Kidney (tissue), 14 donors: ENCODE measurements around the gene PEX5L. TPM values are rescaled to one million over a fixed set of nuclear protein-coding genes. Genes with fewer than 3 reads are reported as not detected.

ENCODE experiments used
- DNase-seq, 5 donors: peaks; one replicate each; pipeline ENCODE4 v3.0.0-alpha.2; 2013 to 2020
- FAIRE-seq: peaks from 2 replicates; lab custom pipeline; 2012; peaks lifted over from hg19 to GRCh38; lab: Jason Lieb, UNC
- H3K27ac ChIP-seq, 2 donors: one replicate each; pipeline ENCODE4 v1.7.0; 2013; ENCODE audit warnings: low read depth in 2 of 2, low read length in 2 of 2, inconsistent platforms in 1 of 2
- H3K27me3 ChIP-seq: one replicate; pipeline ENCODE4 v1.7.1; 2013; ENCODE audit warnings: low read length, inconsistent platforms; ENCODE audit not compliant: control insufficient read depth, insufficient read depth
- H3K36me3 ChIP-seq, 3 donors: one replicate each; pipeline versions ENCODE4 v1.7.0 to v1.7.1; 2013; ENCODE audit warnings: low read length in 3 of 3, control low read depth in 1 of 3, inconsistent platforms in 1 of 3; ENCODE audit not compliant: insufficient read depth in 3 of 3, control insufficient read depth in 2 of 3
- H3K4me1 ChIP-seq, 3 donors: one replicate each; pipeline versions ENCODE4 v1.7.0 to v1.7.1; 2013; ENCODE audit warnings: low read length in 3 of 3, inconsistent platforms in 1 of 3, low read depth in 1 of 3; ENCODE audit not compliant: control insufficient read depth in 2 of 3, insufficient read depth in 2 of 3
- H3K4me3 ChIP-seq, 3 donors: one replicate each; pipeline versions ENCODE4 v1.7.0 to v1.8.1; 2013; ENCODE audit warnings: low read length in 3 of 3, control low read depth in 1 of 3, inconsistent platforms in 1 of 3
- H3K9ac ChIP-seq, 3 donors: one replicate each; pipeline versions ENCODE4 v1.7.0 to v1.7.1; 2013; ENCODE audit warnings: low read length in 3 of 3, control low read depth in 1 of 3, inconsistent platforms in 1 of 3
- H3K9me3 ChIP-seq, 3 donors: one replicate each; pipeline versions ENCODE4 v1.7.0 to v1.7.1; 2013; ENCODE audit warnings: low read length in 3 of 3, control low read depth in 1 of 3, inconsistent platforms in 1 of 3; ENCODE audit not compliant: control insufficient read depth in 2 of 3, insufficient read depth in 1 of 3
- CTCF ChIP-seq: IDR thresholded peaks from 3 replicates; pipeline ENCODE4 v1.5.1; 2012; ENCODE audit warnings: mild to moderate bottlenecking, moderate library complexity, borderline replicate concordance; ENCODE audit not compliant: insufficient read depth; ENCODE audit errors: extremely low read depth
- intact Hi-C: fragments of 100-400 bp; cut with DNase I; formaldehyde crosslinking; loops from one replicate; pipeline ENCODE4 v1.11.1; 2022
- polyA plus RNA-seq: library from polyadenylated mRNA; stranded (reverse); fragments of 350-450 nt; fragmentation: Illumina TruSeq; extraction: RNeasy Lipid Tissue Mini Kit (QIAGEN cat#74804); gene quantifications from one replicate; pipeline ENCODE4 v1.2.3, GENCODE V29; 2014; ENCODE audit warnings: low read depth, low replicate concordance; ENCODE audit not compliant: insufficient read depth
- total RNA-seq: library from RNA; stranded (reverse); fragmentation: NEBNext Ultra II Directional; extraction: Animal tissue kit (Norgen Biotek cat#: 25700); gene quantifications from one replicate; pipeline ENCODE4 v1.2.1, GENCODE V29; 2021
- donor health status: control.
- donor health status: control.
- donor health status: control.
- donor health status: control.
- donor health status: control.
- donor health status: DM: yes; HTN: yes; CAD: no.
- donor health status: Normal renal cell carcinoma (clear cell type).

Gene PEX5L
- total and polyA plus RNA-seq, 2 donors from 2014 or later, result 0.32 TPM; not detected in 1

- TF ChIP-seq CTCF, result no peak
Measured at GRCh38 chr3:179958759-179959158, 78.0 kb downstream of the PEX5L start.

DNA sequence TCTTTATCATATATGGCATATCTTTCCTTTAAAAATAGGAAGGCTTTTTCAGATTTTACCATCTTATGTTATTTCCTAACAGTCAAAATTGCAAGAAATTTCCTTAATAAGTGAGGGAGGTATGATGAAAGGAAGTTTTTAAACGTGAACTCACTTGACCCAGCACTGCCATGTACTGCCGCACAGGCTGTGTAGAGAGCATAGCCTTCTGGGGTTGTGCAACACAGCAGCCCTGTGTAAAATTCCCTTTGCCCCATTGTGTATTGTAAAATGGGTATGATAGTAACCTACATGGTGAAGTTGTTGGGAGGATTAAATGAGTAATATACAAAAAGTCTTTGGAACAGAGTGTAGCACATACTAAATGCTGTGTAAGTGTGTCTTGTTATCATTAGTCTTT is 78.6 kb downstream of the PEX5L start:
- H3K9ac ChIP-seq, result no peak overlapping the region
- H3K9me3 ChIP-seq, result no peaks in the 10 kb centered on the region
- H3K36me3 ChIP-seq, result no peaks in the 10 kb centered on the region
- intact Hi-C loops, result no loop called here
- DNase-seq, result no peak
- FAIRE-seq, result no peak
- TF ChIP-seq CTCF, result no peak
- no peak overlapping the region for H3K27ac ChIP-seq
- no peak overlapping the region for H3K4me3 ChIP-seq
- H3K27me3 ChIP-seq, result no peaks in the 10 kb centered on the region
- H3K4me1 ChIP-seq, result peaks cover 0 to 5% (median 0%) of the 10 kb centered on the region in 3 donors

More at GRCh38 chr3:179958759-179959158, 78.0 kb downstream of the PEX5L start:
- DNase-seq, result no peak
- Histone ChIP-seq H3K9ac (no peak overlapping the region), H3K36me3 (no peaks in the 10 kb centered on the region), H3K27ac (no peak overlapping the region), H3K27me3 (no peaks in the 10 kb centered on the region), H3K9me3 (no peaks in the 10 kb centered on the region), H3K4me1 (peaks cover 0 to 2% (median 0%) of the 10 kb centered on the region in 3 donors), H3K4me3 (no peak overlapping the region)
- intact Hi-C loops, result no loop called here
- no peak for FAIRE-seq

DNA sequence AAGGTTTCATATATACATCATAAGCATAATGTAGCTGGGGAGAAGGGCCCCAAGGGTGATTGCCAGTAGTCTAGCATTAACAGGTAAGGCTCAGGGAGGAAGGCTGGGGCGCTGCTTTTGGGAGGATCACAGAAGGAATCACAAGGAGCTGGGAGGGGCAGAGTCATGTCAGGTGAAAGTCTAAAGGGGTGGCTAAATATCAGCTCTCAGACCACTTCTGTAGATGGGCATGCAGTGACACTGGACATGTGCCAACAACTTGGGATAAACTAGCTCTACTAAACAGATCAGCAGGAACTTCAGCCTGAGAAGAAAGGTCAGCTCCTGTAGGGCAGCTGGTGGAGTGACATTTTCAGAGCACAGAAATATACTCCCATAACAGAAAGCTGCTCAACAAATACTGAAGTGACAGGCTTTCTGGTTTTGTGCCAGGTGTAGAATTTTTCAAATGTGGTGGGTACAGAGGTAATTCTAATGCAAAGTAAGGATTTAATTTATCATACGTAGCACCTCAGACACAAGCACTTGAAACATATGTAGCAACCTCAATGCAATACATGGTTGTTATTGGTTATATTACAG is 79.4 kb downstream of the PEX5L start:
- Histone ChIP-seq H3K9me3 (no peaks in the 10 kb centered on the region), H3K4me3 (no peak overlapping the region), H3K9ac (no peak overlapping the region), H3K27me3 (no peaks in the 10 kb centered on the region), H3K36me3 (no peaks in the 10 kb centered on the region), H3K4me1 (peaks cover 0 to 5% (median 0%) of the 10 kb centered on the region in 3 donors), H3K27ac (no peak overlapping the region)
- TF ChIP-seq CTCF, result no peak
- intact Hi-C loops, result no loop called here
- DNase-seq (no peak), FAIRE-seq (no peak)

DNA sequence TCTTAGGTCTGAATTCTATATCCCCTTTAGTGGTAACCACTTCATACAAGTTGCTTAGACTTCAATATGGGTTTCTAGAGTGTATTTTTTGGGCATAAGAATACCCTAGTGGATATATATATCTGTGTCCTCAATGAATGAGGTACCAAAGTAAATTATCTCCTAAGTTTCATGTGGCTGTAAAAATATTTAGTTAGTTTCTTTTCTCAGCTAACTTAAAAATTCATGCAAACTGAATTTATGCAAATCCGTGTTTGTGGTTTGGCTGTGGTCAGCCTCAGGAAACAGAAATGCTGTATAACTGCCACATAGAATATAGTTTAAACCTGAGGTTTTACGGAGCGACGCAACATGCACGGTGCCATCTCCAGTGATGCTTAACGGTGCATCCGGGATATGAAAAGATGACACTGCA is 80.3 kb downstream of the PEX5L start:
- no peaks in the 10 kb centered on the region for H3K27me3 ChIP-seq
- no peak overlapping the region for H3K4me3 ChIP-seq
- no peak for TF ChIP-seq CTCF
- H3K36me3 ChIP-seq, result no peaks in the 10 kb centered on the region
- H3K9me3 ChIP-seq, result no peaks in the 10 kb centered on the region
- no peak overlapping the region for H3K9ac ChIP-seq
- DNase-seq (no peak), FAIRE-seq (no peak)
- H3K4me1 ChIP-seq, result peaks cover 0 to 5% (median 0%) of the 10 kb centered on the region in 3 donors
- no peak overlapping the region for H3K27ac ChIP-seq
- intact Hi-C loops, result no loop called here
